HG03520 (cell line): ENCODE data around the gene RASAL2.
"Not testable (repeated sequence)": the region's sequence is repeated elsewhere in the genome, so short reads cannot be mapped to it uniquely, and the experiment has no call there.

ENCODE experiments used
- ATAC-seq: cut with Tn5 transposase; IDR thresholded peaks from one replicate; pipeline ENCODE4 v1.9.1; 2021; ENCODE audit warnings: mild to moderate bottlenecking, moderate library complexity; ENCODE audit not compliant: unreplicated experiment

RASAL2 gene

GRCh38 chr1:178218550-178218949, 124.6 kb downstream of the RASAL2 start:
- ATAC-seq: no peak

- ATAC-seq: no peak
Observed at GRCh38 chr1:178220094-178220493, 126.2 kb downstream of the RASAL2 start.

- no peak for ATAC-seq
Observed at GRCh38 chr1:178223289-178223688, 129.4 kb downstream of the RASAL2 start.

GRCh38 chr1:178224358-178224757, 130.5 kb downstream of the RASAL2 start:
- ATAC-seq: no peak

- ATAC-seq: no peak
Observed at GRCh38 chr1:178230881-178231409, 137.0 kb downstream of the RASAL2 start.

GRCh38 chr1:178232108-178232507, 138.2 kb downstream of the RASAL2 start:
- ATAC-seq: no peak

- ATAC-seq: no peak
Observed at GRCh38 chr1:178232949-178233348, 139.0 kb downstream of the RASAL2 start.

GRCh38 chr1:178237121-178237520, 143.2 kb downstream of the RASAL2 start:
- no peak for ATAC-seq

GRCh38 chr1:178238722-178239510, 145.0 kb downstream of the RASAL2 start:
- ATAC-seq: no peak

- ATAC-seq: no peak
Observed at GRCh38 chr1:178241057-178241456, 147.2 kb downstream of the RASAL2 start.

GRCh38 chr1:178241837-178242236, 147.9 kb downstream of the RASAL2 start:
- ATAC-seq: no peak

GRCh38 chr1:178243119-178243518, 149.2 kb downstream of the RASAL2 start:
- no peak for ATAC-seq

GRCh38 chr1:178243890-178244289, 150.0 kb downstream of the RASAL2 start:
- ATAC-seq: no peak

GRCh38 chr1:178248284-178248683, 154.4 kb downstream of the RASAL2 start:
- not testable (repeated sequence) for ATAC-seq

GRCh38 chr1:178253581-178253980, 159.7 kb downstream of the RASAL2 start:
- not testable (repeated sequence) for ATAC-seq

GRCh38 chr1:178254433-178254832, 160.5 kb downstream of the RASAL2 start:
- ATAC-seq: no peak

GRCh38 chr1:178258536-178258935, 164.6 kb downstream of the RASAL2 start:
- no peak for ATAC-seq

GRCh38 chr1:178262120-178262500, 168.2 kb downstream of the RASAL2 start:
- ATAC-seq: no peak

- no peak for ATAC-seq
Observed at GRCh38 chr1:178263341-178263740, 169.4 kb downstream of the RASAL2 start.

- no peak for ATAC-seq
Observed at GRCh38 chr1:178266113-178266512, 172.2 kb downstream of the RASAL2 start.

- ATAC-seq: no peak
Observed at GRCh38 chr1:178266619-178267066, 172.7 kb downstream of the RASAL2 start.

- ATAC-seq: no peak
Observed at GRCh38 chr1:178267646-178268094, 173.8 kb downstream of the RASAL2 start.
